ENCODE data around the gene MEST.

Gene MEST

DNA sequence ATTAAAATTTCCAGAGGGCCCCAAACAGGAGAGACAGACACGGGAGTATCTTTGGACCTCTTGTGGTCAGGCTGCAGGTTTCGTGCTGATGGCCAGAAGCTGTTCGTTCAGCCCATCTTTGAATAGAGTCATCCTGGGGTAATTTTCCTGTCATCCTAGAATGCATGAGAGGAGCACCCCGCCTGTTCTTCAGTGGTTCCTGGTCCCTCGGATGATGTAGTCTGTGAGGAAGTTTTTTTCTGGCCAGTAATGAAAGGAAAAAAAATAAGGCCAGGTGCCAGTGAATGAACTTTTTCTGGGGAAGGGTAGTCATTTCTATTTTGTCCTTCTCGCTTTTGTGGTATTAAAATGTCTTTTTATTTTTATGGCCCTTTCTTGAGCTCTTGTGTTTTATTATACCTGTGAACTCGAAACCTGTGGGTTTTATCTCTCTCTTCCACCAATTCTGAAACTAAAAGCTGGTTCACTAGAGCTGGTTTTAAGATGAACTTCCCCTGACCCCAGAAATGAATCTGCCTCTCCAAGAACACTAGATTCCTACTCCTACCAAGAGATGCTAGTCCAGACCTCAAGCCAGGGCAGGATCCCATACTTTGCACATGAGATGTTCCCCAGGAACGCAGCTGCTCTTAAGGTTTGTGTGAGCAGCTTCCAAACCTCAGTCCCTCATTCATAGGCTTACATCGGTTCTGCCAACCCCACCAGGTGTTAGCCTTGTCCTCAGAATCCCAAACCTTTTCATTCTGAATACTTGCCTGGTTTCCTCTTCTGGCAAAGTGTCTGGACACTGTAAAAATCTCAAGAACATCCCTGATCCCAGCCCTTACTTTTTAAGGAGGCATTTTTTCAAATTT lies 15.4 kb upstream of the MEST start:
- Histone ChIP-seq H3K27me3 (no peaks in the 10 kb centered on the region), H3K27ac (no peak overlapping the region), H3K9me3 (no peaks in the 10 kb centered on the region), H3K36me3 (no peaks in the 10 kb centered on the region), H3K4me1 (ENCODE audit: control insufficient read depth in 1 of 2, insufficient read depth in 1 of 2, low read depth in 1 of 2, low read length in 1 of 2) (peaks cover 10 to 14% of the 10 kb centered on the region in 2 experiments), H3K4me3 (ENCODE audit: low read depth in 1 of 2, low read length in 1 of 2) (no peak overlapping the region)
- TF ChIP-seq, protein P1, sequence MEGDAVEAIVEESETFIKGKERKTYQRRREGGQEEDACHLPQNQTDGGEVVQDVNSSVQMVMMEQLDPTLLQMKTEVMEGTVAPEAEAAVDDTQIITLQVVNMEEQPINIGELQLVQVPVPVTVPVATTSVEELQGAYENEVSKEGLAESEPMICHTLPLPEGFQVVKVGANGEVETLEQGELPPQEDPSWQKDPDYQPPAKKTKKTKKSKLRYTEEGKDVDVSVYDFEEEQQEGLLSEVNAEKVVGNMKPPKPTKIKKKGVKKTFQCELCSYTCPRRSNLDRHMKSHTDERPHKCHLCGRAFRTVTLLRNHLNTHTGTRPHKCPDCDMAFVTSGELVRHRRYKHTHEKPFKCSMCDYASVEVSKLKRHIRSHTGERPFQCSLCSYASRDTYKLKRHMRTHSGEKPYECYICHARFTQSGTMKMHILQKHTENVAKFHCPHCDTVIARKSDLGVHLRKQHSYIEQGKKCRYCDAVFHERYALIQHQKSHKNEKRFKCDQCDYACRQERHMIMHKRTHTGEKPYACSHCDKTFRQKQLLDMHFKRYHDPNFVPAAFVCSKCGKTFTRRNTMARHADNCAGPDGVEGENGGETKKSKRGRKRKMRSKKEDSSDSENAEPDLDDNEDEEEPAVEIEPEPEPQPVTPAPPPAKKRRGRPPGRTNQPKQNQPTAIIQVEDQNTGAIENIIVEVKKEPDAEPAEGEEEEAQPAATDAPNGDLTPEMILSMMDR (IDR thresholded peaks at IDR 0.05): no peak

DNA sequence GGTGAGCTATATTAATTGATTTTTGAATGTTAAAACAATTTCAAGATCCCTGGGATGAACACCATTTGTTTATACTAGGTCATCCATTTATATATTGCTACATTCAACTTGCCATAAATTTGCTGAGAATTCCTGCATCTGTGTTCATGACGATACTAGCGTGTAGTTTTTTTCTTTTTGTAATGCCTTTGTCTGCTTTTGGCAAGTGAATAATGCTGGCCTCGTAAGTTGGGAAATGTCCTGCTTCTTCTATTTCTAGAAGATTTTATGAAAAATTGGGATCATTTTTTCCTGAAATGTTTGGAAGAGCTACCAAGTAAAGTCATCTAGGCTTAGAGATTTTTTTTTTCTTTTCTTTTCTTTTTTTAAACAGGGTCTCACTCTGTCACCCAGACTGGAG lies 12.9 kb upstream of the MEST start:
- Histone ChIP-seq H3K27me3 (no peaks in the 10 kb centered on the region), H3K9me3 (no peaks in the 10 kb centered on the region), H3K4me3 (ENCODE audit: low read depth in 1 of 2, low read length in 1 of 2) (no peak overlapping the region), H3K27ac (no peak overlapping the region), H3K36me3 (no peaks in the 10 kb centered on the region), H3K4me1 (ENCODE audit: control insufficient read depth in 1 of 2, insufficient read depth in 1 of 2, low read depth in 1 of 2, low read length in 1 of 2) (no peaks in the 10 kb centered on the region)
- TF ChIP-seq, protein P1 (IDR thresholded peaks at IDR 0.05): no peak

DNA sequence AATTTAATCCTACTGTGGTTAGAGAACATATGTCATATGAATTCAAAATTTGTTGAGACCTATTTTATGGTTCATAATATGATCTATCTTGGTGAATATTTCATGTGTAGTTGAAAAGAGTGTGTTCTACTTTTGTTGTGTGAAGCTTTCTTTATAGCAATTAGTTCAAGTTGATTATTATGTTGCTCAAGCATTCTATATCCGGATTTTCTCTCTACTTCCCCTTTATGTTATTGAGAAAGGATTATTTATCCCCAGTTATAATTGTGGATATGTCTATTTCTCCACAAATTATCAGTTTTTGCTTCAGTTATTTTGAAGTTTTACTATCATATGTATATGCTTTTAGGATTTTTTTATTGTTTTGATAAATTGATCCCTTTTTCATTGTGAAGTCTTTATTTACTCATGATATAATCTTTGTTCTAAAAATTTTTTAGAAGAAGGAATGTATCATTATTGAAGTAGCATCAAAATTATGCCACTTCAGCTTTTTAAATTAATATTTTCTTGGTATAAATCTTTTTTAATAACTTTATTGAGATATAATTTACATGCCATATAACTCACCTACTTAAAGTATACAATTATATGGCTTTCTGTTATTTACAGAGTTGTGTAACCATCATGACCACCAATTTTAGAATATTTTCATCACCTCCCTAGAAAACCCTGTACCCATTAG lies 12.0 kb upstream of the MEST start:
- Histone ChIP-seq H3K36me3 (no peaks in the 10 kb centered on the region), H3K27me3 (peaks cover 7% of the 10 kb centered on the region), H3K4me1 (ENCODE audit: control insufficient read depth in 1 of 2, insufficient read depth in 1 of 2, low read depth in 1 of 2, low read length in 1 of 2) (no peaks in the 10 kb centered on the region), H3K27ac (no peak overlapping the region), H3K9me3 (no peaks in the 10 kb centered on the region), H3K4me3 (ENCODE audit: low read depth in 1 of 2, low read length in 1 of 2) (no peak overlapping the region)
- TF ChIP-seq, protein P1 (IDR thresholded peaks at IDR 0.05): no peak

DNA sequence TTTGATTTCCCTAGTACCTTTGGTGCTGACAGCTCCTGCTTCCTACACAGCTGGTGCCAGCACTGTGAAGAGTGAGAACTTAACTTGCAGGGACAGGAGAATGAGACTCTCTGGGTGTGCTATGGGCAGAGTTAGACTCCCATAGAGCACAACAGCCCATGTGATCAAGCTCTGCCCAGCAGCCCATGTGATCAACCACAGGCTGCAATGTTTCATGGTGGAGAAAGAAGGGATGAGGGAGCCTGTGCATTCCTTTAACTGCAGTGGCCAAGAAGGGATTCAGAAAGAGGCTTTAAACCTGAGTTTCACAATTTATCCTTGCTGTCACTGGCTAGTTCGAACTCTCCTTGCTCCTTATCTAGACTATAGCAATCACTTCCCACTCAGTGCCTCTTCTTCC lies 10.0 kb upstream of the MEST start:
- TF ChIP-seq, protein P1 (IDR thresholded peaks at IDR 0.05): no peak
- H3K9me3 ChIP-seq: no peaks in the 10 kb centered on the region
- peaks cover 9 to 12% of the 10 kb centered on the region in 2 experiments for H3K4me1 ChIP-seq (ENCODE audit: control insufficient read depth in 1 of 2, insufficient read depth in 1 of 2, low read depth in 1 of 2, low read length in 1 of 2)
- peaks cover 27% of the 10 kb centered on the region for H3K27me3 ChIP-seq
- H3K27ac ChIP-seq: no peak overlapping the region
- H3K36me3 ChIP-seq: no peaks in the 10 kb centered on the region
- H3K4me3 ChIP-seq (ENCODE audit: low read depth in 1 of 2, low read length in 1 of 2): no peak overlapping the region

DNA sequence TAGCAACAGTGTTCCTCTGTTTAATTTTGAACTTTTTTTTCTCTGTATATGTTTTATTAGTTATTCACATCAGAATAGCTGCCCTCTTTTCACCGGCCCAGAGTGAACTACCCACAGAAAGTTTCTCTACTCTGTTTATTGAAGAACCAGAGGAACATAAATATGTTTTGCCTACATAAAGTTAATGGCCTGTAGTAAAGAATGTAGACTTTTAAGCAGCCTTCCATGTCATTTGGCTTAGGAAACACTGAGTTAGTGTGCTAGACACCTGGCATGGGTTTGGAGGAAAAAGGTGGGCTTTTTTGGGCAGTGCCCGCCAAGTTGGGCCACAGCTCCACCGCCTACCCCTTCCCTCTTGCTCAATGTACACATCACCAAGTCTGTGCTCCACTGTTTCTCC lies 8.9 kb upstream of the MEST start:
- Histone ChIP-seq H3K9me3 (no peaks in the 10 kb centered on the region), H3K36me3 (no peaks in the 10 kb centered on the region), H3K27me3 (peaks cover 38% of the 10 kb centered on the region), H3K4me1 (ENCODE audit: control insufficient read depth in 1 of 2, insufficient read depth in 1 of 2, low read depth in 1 of 2, low read length in 1 of 2) (peaks cover 9 to 13% of the 10 kb centered on the region in 2 experiments), H3K27ac (no peak overlapping the region), H3K4me3 (ENCODE audit: low read depth in 1 of 2, low read length in 1 of 2) (no peak overlapping the region)
- TF ChIP-seq, protein P1 (IDR thresholded peaks at IDR 0.05): no peak
